Right renal cortex interstitium (tissue), 3 donors: ENCODE data around the gene CTAG1B. TPM values are rescaled to one million over a fixed set of nuclear protein-coding genes. Genes with fewer than 3 reads are reported as not detected.
"Not testable (repeated sequence)": the region's sequence is repeated elsewhere in the genome, so short reads cannot be mapped to it uniquely, and the experiment has no call there.

Source experiments
- DNase-seq, 3 donors: peaks; one replicate each; pipeline ENCODE4 v3.0.0-alpha.2; 2013; ENCODE audit warnings: low read depth in 3 of 3, low spot score in 2 of 3
- polyA plus RNA-seq, 3 donors: library from polyadenylated mRNA; unstranded; fragments of 120-200 nt; gene quantifications; one replicate each; pipeline ENCODE4 v1.2.1, GENCODE V29; 2013; ENCODE audit not compliant: insufficient read length in 3 of 3

The CTAG1B gene
- polyA plus RNA-seq = not detected

DNA sequence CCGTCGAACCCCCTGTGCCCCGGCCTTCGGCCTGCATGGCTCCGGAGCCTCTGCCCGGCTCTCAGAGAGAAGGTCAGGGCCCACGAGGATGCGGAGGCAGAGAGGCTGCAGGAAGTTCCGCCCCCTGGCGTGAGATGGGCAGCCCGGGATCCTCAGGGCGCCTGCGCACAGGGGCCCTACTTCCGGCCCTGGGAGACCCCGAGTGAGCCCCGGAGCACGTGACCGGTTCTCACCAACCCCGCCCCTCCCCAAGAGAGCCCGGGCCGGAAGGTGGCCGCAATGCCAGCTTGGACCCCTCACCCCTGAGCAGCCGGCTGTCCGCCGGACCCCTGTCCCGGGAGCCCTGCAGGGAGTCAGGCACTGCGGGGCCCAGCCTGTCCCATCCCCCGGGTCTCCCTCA lies at the start of gene CTAG1B:
Gene CTAG1B, minus strand, starts transcription at position 101 of the 400 bp plus-strand sequence. Its CDS starts 64 bp downstream, at position 37.
- DNase-seq = not testable (repeated sequence)

- DNase-seq = no peak
These were observed 42.8 kb upstream of the CTAG1B start for GRCh38 chrX:154661899-154662298.

- no peak for DNase-seq
These were observed 42.1 kb upstream of the CTAG1B start for GRCh38 chrX:154661170-154661569.

- DNase-seq = no peak
These were observed 41.5 kb upstream of the CTAG1B start for GRCh38 chrX:154660541-154660940.

- DNase-seq = no peak
These were observed 39.9 kb upstream of the CTAG1B start for GRCh38 chrX:154658957-154659356.

GRCh38 chrX:154658187-154658586 lies 39.1 kb upstream of the CTAG1B start:
- DNase-seq = no peak

GRCh38 chrX:154657226-154657805 lies 38.2 kb upstream of the CTAG1B start:
- DNase-seq = no peak

- DNase-seq = no peak
These were observed 36.7 kb upstream of the CTAG1B start for GRCh38 chrX:154655786-154656185.

GRCh38 chrX:154655346-154655745 lies 36.3 kb upstream of the CTAG1B start:
- DNase-seq = no peak

DNA sequence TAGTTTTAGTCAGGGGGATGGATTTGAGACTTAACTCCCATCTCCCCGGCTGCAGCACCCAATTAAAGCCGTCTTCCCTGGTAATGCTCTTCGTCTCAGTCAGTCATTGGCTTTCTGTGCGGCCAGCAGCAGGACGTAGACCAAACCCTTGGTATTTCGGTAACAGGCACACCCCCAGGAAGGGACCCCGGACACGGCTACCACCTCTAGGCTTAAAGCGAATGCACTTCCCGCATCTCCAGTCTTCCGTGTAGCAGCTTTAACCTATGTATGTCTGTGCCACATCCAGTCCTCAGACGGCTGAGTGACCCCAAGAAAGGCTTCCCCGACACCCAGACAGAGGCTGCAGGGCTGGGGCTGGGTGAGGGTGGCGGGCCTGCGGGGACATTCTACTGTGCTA lies 35.8 kb upstream of the CTAG1B start:
- no peak for DNase-seq

- DNase-seq = no peak
These were observed 35.3 kb upstream of the CTAG1B start for GRCh38 chrX:154654372-154654771.

DNA sequence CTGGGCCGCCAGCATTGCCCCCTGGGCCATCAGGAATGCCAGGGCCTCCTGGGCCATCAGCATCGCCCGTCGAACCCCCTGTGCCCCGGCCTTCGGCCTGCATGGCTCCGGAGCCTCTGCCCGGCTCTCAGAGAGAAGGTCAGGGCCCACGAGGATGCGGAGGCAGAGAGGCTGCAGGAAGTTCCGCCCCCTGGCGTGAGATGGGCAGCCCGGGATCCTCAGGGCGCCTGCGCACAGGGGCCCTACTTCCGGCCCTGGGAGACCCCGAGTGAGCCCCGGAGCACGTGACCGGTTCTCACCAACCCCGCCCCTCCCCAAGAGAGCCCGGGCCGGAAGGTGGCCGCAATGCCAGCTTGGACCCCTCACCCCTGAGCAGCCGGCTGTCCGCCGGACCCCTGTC lies 34.3 kb upstream of the CTAG1B start, which contains the start of gene CTAG2:
Gene CTAG2, minus strand, starts transcription at position 167 of the 400 bp plus-strand sequence. Its CDS starts 64 bp downstream, at position 103.
- not testable (repeated sequence) for DNase-seq

DNA sequence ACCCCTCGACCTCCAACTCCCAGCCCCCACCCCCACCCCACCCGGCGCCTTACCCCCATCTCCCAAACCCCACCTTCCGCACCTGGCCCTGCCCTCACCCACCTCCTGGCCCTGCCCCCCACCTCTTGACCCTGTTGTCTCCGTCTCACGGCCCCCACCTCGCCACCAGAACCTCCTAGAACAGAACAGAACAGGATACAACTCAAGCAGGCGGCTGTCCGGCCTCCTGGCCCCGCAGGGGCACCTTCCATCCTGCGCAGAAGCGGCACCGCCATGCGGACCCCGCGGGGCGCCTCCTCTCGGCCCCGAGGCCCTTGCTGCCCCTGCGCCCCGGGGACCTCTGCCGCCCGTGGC lies 33.9 kb upstream of the CTAG1B start:
- no peak for DNase-seq

- DNase-seq = no peak
These were observed 33.4 kb upstream of the CTAG1B start for GRCh38 chrX:154652311-154653047.

DNA sequence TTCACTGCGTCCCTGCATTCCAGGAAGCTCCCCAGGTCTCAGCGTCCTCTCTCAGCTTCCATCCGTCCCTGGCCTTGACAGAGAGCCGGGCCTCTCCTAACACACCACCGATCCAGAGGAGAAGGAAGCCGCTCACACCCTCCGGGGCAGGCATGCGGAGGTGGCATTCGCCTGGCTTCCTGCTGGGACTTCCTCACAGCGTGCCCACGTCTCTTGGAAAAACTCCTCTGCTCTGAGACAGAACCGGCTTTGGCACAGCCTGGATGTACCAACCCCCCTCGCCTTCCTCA lies 31.1 kb upstream of the CTAG1B start:
- DNase-seq = no peak

DNA sequence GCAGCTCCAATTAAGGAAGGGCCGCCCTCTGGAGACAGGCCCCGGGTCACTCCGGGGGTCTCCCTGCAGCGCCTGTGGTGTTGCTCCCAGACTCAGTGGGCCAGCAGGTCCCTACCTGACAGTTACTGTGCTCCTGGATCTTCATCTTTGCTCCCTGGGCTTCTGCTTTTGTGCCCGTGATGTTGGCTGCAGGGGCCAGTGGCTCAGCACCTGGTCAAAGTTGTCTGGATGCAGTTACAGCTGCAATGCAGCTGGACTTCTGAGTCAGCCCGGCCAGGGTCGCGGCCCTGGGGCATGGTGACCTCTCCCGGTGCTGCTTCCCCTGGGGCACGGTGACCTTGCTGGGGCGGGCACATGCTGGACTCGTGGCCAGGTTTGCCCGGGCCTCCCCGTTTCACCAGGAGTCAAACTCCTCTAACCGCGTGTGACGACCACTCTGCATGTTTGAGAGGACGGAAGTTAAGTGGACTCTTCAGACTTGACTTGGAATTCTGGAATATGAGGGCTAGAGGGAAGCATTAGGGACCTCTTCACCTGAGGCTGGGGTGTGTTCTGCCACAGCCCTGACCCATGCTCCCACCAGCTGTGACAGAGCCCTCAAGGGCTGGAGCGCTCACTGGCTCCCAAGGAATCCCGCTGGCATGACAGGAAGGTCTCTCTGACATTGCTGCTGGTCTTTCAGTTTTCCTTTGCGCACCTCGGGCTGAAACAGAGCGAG lies 30.6 kb upstream of the CTAG1B start:
- no peak for DNase-seq

- DNase-seq = no peak
These were observed 29.8 kb upstream of the CTAG1B start for GRCh38 chrX:154648931-154649330.

GRCh38 chrX:154645745-154646378 lies 26.8 kb upstream of the CTAG1B start:
- not testable (repeated sequence) for DNase-seq

- not testable (repeated sequence) for DNase-seq
These were observed 24.6 kb upstream of the CTAG1B start for GRCh38 chrX:154643708-154644107.

- not testable (repeated sequence) for DNase-seq
These were observed 22.7 kb upstream of the CTAG1B start for GRCh38 chrX:154641740-154642139.

- DNase-seq = not testable (repeated sequence)
These were observed 14.6 kb upstream of the CTAG1B start for GRCh38 chrX:154633661-154634060.
